Measurements from ENCODE around the gene MRI1.
"Not testable (repeated sequence)": the region's sequence is repeated elsewhere in the genome, so short reads cannot be mapped to it uniquely, and the experiment has no call there.

Gene MRI1

GRCh38 chr19:13781547-13781946 lies 17.2 kb downstream of the MRI1 start:
- no peak for TF ChIP-seq CTCF (IDR thresholded peaks at IDR 0.05; ENCODE audit: insufficient read depth, low read depth, low read length, missing control alignments)
- no peak for DNase-seq (ENCODE audit: low read depth)
- no peak overlapping the region for H3K4me3 ChIP-seq (ENCODE audit: low read depth, low read length)

- no peak overlapping the region for H3K4me3 ChIP-seq (ENCODE audit: low read depth, low read length)
- no peak for TF ChIP-seq CTCF (IDR thresholded peaks at IDR 0.05; ENCODE audit: insufficient read depth, low read depth, low read length, missing control alignments)
- no peak for DNase-seq (ENCODE audit: low read depth)
Measured at GRCh38 chr19:13782537-13782936, 18.2 kb downstream of the MRI1 start.

- TF ChIP-seq CTCF (IDR thresholded peaks at IDR 0.05; ENCODE audit: insufficient read depth, low read depth, low read length, missing control alignments): no peak
- no peak overlapping the region for H3K4me3 ChIP-seq (ENCODE audit: low read depth, low read length)
- DNase-seq (ENCODE audit: low read depth): peak; percentile 42
Measured at GRCh38 chr19:13783565-13784500, 19.5 kb downstream of the MRI1 start.

GRCh38 chr19:13784731-13785452 lies 20.6 kb downstream of the MRI1 start:
- peak; percentile 69 for TF ChIP-seq CTCF (IDR thresholded peaks at IDR 0.05; ENCODE audit: insufficient read depth, low read depth, low read length, missing control alignments)
- H3K4me3 ChIP-seq (ENCODE audit: low read depth, low read length): no peak overlapping the region
- DNase-seq (ENCODE audit: low read depth): peak; percentile 73

- DNase-seq (ENCODE audit: low read depth): peak; percentile 49
- TF ChIP-seq CTCF (IDR thresholded peaks at IDR 0.05; ENCODE audit: insufficient read depth, low read depth, low read length, missing control alignments): no peak
Measured at GRCh38 chr19:13788991-13789390, 24.7 kb downstream of the MRI1 start.

GRCh38 chr19:13790354-13790753 lies 26.0 kb downstream of the MRI1 start:
- TF ChIP-seq CTCF (IDR thresholded peaks at IDR 0.05; ENCODE audit: insufficient read depth, low read depth, low read length, missing control alignments): no peak
- peak; percentile 74 for DNase-seq (ENCODE audit: low read depth)
- no peak overlapping the region for H3K4me3 ChIP-seq (ENCODE audit: low read depth, low read length)

More at GRCh38 chr19:13788991-13789390, 24.7 kb downstream of the MRI1 start:
- no peak overlapping the region; the same call in 1 of the 2 replicates for H3K4me3 ChIP-seq (ENCODE audit: low read depth, low read length)

GRCh38 chr19:13793317-13793716 lies 29.0 kb downstream of the MRI1 start:
- not testable (repeated sequence) for H3K4me3 ChIP-seq (ENCODE audit: low read depth, low read length); DNase-seq (ENCODE audit: low read depth)
